OCI-LY7 (cell line): ENCODE measurements around the gene TP53INP2. TPM values are rescaled to one million over a fixed set of nuclear protein-coding genes. Genes with fewer than 3 reads are reported as not detected.

Experiments
- BruUV-seq: library from RNA; stranded (reverse); fragments of 400-500 nt; replicated peaks from 2 replicates; lab custom pipeline; 2021; lab: Mats Ljungman, UMichigan
- CTCF ChIA-PET: fragments of 300-600 bp; sonication (Branson Sonifier 250); formaldehyde crosslinking; loops from one replicate; lab custom pipeline; 2022; ENCODE audit warnings: antibody characterized with exemption; ENCODE audit not compliant: unreplicated experiment; lab: Charles Lee
- POLR2A ChIA-PET: fragments of 300-600 bp; sonication (Branson Sonifier 250); formaldehyde crosslinking; loops from one replicate; lab custom pipeline; 2022; ENCODE audit warnings: antibody characterized with exemption; lab: Charles Lee
- DNase-seq: peaks from one replicate; pipeline ENCODE4 v3.0.0-alpha.2; 2015; ENCODE audit warnings: low spot score
- H2AFZ ChIP-seq: fragments of 200-600 bp; sonication (generic), shearing (Covaris generic); 2 replicates; pipeline ENCODE4 v1.6.1; 2014; ENCODE audit warnings: mild to moderate bottlenecking, antibody characterized with exemption, low read length, moderate library complexity
- H3K27ac ChIP-seq: fragments of 200-600 bp; sonication (generic); 2 replicates; pipeline ENCODE4 v1.5.1; 2014; ENCODE audit warnings: mixed run types, low read depth, mild to moderate bottlenecking, moderate library complexity, low read length, inconsistent platforms; ENCODE audit not compliant: poor library complexity, severe bottlenecking
- H3K36me3 ChIP-seq: fragments of 200-600 bp; sonication (generic); 2 replicates; pipeline ENCODE4 v1.6.1; 2014; ENCODE audit warnings: mild to moderate bottlenecking, antibody characterized with exemption, low read length, moderate library complexity, mixed read lengths; ENCODE audit not compliant: insufficient read depth
- H3K4me1 ChIP-seq: fragments of 200-600 bp; sonication (generic); 2 replicates; pipeline ENCODE4 v1.5.1; 2014; ENCODE audit warnings: mild to moderate bottlenecking, low read length; ENCODE audit not compliant: insufficient read depth, poor library complexity, severe bottlenecking
- H3K4me2 ChIP-seq: fragments of 200-600 bp; sonication (generic); 2 replicates; pipeline ENCODE4 v1.6.1; 2014; ENCODE audit warnings: mild to moderate bottlenecking, low read length
- H3K4me3 ChIP-seq: fragments of 200-600 bp; sonication (generic); 2 replicates; pipeline ENCODE4 v1.5.1; 2014; ENCODE audit warnings: mild to moderate bottlenecking, low read depth, low read length; ENCODE audit not compliant: poor library complexity, severe bottlenecking
- H3K79me2 ChIP-seq: fragments of 200-600 bp; sonication (generic); 2 replicates; pipeline ENCODE4 v1.6.1; 2016; ENCODE audit warnings: low read depth, mild to moderate bottlenecking, low read length, moderate library complexity, mixed read lengths; ENCODE audit not compliant: insufficient read depth
- H3K9me2 ChIP-seq: fragments of 200-600 bp; sonication (generic); 2 replicates; pipeline ENCODE4 v1.6.1; 2016; ENCODE audit warnings: mild to moderate bottlenecking, low read length, mixed read lengths; ENCODE audit not compliant: insufficient read depth
- H3K9me3 ChIP-seq: fragments of 200-600 bp; sonication (generic); 2 replicates; pipeline ENCODE4 v1.6.1; 2014; ENCODE audit warnings: mild to moderate bottlenecking, mixed run types, low read length, mixed read lengths
- H4K20me1 ChIP-seq: fragments of 200-600 bp; sonication (generic); 2 replicates; pipeline ENCODE4 v1.6.1; 2014; ENCODE audit warnings: mild to moderate bottlenecking, antibody characterized with exemption, low read length, moderate library complexity, mixed read lengths; ENCODE audit not compliant: insufficient read depth
- CTCF ChIP-seq: fragments of 200-600 bp; sonication (generic); conservative IDR thresholded peaks from 2 replicates; pipeline ENCODE4 v1.5.1; 2014; ENCODE audit warnings: mild to moderate bottlenecking, antibody characterized with exemption, low read length, moderate library complexity, mixed read lengths
- EZH2phosphoT487 ChIP-seq: fragments of 200-600 bp; sonication (generic); IDR thresholded peaks from 2 replicates; pipeline ENCODE4 v1.6.1; 2018; ENCODE audit warnings: low read depth, borderline replicate concordance, mild to moderate bottlenecking, mixed run types, antibody characterized with exemption, low read length, moderate library complexity, mixed read lengths
- intact Hi-C: fragments of 100-400 bp; cut with micrococcal nuclease; formaldehyde crosslinking; loops from one replicate; pipeline ENCODE4 v1.10.0; 2022; ENCODE audit not compliant: unreplicated experiment
- total RNA-seq, 2 experiments: library from RNA; depleted of rRNA in 1 of 2; stranded (reverse); fragments of >200 nt in 1 of 2; shearing (Covaris generic) in 1 of 2; gene quantifications; 2 replicates each; pipeline ENCODE4 v1.2.3, GENCODE V29; 2014 to 2022

The TP53INP2 gene
- total RNA-seq, 2 experiments from 2014 or later: 0.73 to 7.9 TPM

- Histone ChIP-seq H3K4me2 (no peak overlapping the region), H3K79me2 (no peaks in the 10 kb centered on the region), H3K9me2 (no peaks in the 10 kb centered on the region), H3K36me3 (peaks cover 75% of the 10 kb centered on the region), H3K4me3 (no peak overlapping the region), H3K9me3 (no peaks in the 10 kb centered on the region), H4K20me1 (no peaks in the 10 kb centered on the region), H2AFZ (no peak overlapping the region), H3K4me1 (no peaks in the 10 kb centered on the region), H3K27ac (no peak overlapping the region)
- intact Hi-C loops: no loop called here
- DNase-seq: no peak
- TF ChIP-seq CTCF (no peak), EZH2phosphoT487 (no peak)
- ChIA-PET POLR2A (no interaction called here), CTCF (no interaction called here)
- no TSS peak for BruUV-seq
Observed at GRCh38 chr20:34747479-34747878, 43.3 kb downstream of the TP53INP2 start.

GRCh38 chr20:34748709-34749108, 44.6 kb downstream of the TP53INP2 start:
- H3K36me3 ChIP-seq: peaks cover 67% of the 10 kb centered on the region
- CTCF ChIA-PET: no interaction called here
- intact Hi-C loops: no loop called here

More at GRCh38 chr20:34748709-34749108, 44.6 kb downstream of the TP53INP2 start:
- Histone ChIP-seq H3K4me2 (no peak overlapping the region), H3K9me2 (no peaks in the 10 kb centered on the region), H3K27ac (no peak overlapping the region), H4K20me1 (no peaks in the 10 kb centered on the region), H3K4me1 (no peaks in the 10 kb centered on the region), H3K79me2 (no peaks in the 10 kb centered on the region), H3K4me3 (no peak overlapping the region), H3K9me3 (no peaks in the 10 kb centered on the region), H2AFZ (no peak overlapping the region)
- TF ChIP-seq CTCF: no peak
- TF ChIP-seq EZH2phosphoT487: no peak
- no TSS peak for BruUV-seq
- POLR2A ChIA-PET: interaction anchor here (0.6 to 0.8 kb wide), 2 partner anchors 13 to 17 kb away, joined by 3 read pairs; no protein-coding TSS in a partner anchor
- no peak for DNase-seq
